CD4-positive, alpha-beta T cell treated with Interleukin-17A for 1 hour (primary cell): ENCODE data around the gene HDHD2.

Experiments used
- DNase-seq: peaks from one replicate; pipeline ENCODE4 v3.0.0-alpha.2; 2020

The HDHD2 gene

DNA sequence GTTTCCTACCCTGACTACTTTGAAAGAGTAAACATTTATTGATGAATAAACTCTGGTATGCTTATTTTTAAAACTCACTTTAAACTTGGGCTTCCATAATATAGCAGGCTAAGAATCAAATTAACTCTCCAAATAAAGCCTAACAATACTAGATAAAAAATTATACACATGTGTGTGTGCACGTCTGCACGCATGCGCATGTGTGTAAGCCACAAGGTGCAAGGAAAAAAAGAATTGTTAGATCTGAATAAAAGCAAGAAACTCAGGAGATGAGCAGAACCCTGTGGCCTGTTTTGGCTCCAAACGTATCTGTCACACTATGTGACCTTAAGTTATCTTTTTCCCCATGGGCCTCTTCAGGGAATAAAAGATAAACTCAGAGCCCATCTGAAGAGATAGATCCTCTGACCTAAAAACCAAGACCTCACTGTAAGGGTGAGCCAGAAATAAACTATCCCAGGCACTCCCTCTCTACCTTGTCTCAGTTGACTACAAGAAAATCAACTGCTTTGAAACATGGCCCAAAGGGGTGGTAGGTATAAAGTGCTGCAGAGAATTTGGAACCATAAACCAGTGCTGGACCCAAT lies 6.3 kb downstream of the HDHD2 start:
- no peak for DNase-seq

- DNase-seq: no peak
Observed at GRCh38 chr18:47143153-47143552, 7.1 kb downstream of the HDHD2 start.

DNA sequence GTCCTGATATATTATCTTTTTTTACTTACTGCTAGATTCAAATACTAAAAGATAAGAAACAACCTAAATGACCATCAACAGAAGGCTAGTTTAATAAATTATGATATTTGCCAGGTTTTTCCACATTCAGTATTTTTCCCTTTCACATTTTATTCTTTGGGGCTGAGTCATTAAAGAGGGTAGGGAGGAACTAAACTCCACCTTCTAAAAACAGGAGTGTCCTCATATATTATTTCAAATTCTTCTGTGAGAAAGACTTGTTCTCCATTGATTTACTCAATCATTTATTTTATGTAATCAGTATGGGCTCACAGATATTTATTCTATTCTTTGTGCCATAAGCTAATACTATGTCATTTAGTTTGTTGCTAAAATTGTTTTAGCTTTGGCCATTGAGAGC lies 9.0 kb downstream of the HDHD2 start:
- DNase-seq: no peak

DNA sequence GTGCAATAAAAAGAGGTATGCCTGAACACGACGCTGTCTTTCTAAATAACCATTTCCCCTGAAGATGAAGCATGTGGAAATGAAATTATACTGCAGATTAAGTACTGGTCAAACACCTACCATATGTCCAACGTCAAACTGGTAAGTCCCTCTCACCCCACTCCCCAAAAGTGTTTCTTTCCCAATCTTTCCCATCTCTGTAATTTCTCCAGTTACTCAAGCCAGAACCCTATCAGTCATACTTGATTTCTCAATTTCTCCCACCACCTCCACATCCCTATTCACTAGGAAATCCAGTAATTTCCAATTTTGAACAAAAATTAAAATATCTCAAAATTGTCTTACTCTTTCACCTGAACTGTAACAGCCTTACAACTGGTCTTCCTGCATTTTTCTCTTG lies 29.2 kb downstream of the HDHD2 start:
- no peak for DNase-seq

DNA sequence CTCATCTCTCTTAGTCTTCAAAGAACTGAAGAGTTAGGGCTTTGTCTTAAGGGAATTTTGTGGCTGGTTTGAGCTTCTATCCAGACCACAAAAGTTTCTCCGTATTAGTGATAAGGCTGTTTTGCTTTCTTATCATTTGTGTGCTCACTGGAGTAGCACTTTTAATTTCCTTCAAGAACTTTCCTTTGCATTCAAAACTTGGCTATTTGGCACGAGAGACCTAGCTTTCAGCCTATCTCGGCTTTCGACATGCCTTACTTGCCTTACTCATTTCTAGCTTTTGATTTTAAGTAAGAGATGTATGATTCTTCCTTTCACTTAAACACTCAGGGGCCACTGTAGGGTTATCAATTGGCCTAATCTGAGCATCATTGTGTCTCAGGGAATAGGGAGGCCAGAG lies 29.9 kb downstream of the HDHD2 start:
- DNase-seq: no peak

GRCh38 chr18:47118981-47119380 lies 31.3 kb downstream of the HDHD2 start:
- no peak for DNase-seq

- no peak for DNase-seq
Observed at GRCh38 chr18:47115205-47115604, 35.1 kb downstream of the HDHD2 start.

GRCh38 chr18:47113796-47114540 lies 36.3 kb downstream of the HDHD2 start:
- DNase-seq: no peak

- no peak for DNase-seq
Observed at GRCh38 chr18:47110492-47111274, 39.6 kb downstream of the HDHD2 start.

GRCh38 chr18:47109720-47110119 lies 40.6 kb downstream of the HDHD2 start:
- DNase-seq: no peak

- no peak for DNase-seq
Observed at GRCh38 chr18:47108998-47109405, 41.3 kb downstream of the HDHD2 start.

DNA sequence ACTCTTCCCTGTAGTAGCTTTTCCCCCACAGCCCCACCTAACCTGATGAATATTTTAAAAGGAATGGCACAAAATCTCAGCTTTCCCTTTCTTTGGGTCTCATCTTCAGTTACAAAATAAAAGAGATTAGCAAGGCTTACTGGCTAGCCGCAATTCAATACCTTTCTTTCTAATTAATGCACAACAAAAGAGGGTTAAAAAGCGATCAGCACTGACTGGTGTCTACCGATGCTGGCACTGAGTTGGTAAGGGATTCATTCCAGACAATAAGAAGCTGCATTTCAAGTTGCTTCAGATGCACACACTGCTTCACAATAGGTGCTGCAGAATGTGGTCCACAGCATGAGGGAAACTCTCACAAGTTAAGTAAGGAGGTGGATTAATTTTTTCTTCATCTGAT lies 41.9 kb downstream of the HDHD2 start:
- DNase-seq: no peak

- DNase-seq: peak; percentile 68
Observed at GRCh38 chr18:47100212-47100831, 50.0 kb downstream of the HDHD2 start.

GRCh38 chr18:47095810-47096209 lies 54.5 kb downstream of the HDHD2 start:
- DNase-seq: no peak

GRCh38 chr18:47087676-47088075 lies 62.6 kb downstream of the HDHD2 start:
- no peak for DNase-seq

DNA sequence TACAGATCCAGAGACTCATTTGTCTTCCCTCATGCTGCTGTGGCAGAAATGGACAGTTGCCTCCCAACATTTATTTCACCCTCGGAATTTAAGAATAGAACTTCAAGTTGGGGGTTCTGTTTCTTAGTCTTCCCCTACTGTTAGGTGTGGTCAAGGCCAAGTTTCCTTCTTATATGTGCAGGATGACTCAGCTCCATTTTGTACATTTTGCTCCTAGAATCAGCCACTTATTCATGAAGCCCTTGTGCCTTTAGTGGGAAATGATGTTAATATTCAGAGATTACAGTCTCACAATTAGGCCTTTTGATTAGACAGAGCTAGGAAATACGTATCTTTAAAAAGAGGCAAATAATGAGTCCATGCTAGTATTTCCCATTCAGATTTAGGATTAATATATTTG lies 68.7 kb downstream of the HDHD2 start:
- no peak for DNase-seq

DNA sequence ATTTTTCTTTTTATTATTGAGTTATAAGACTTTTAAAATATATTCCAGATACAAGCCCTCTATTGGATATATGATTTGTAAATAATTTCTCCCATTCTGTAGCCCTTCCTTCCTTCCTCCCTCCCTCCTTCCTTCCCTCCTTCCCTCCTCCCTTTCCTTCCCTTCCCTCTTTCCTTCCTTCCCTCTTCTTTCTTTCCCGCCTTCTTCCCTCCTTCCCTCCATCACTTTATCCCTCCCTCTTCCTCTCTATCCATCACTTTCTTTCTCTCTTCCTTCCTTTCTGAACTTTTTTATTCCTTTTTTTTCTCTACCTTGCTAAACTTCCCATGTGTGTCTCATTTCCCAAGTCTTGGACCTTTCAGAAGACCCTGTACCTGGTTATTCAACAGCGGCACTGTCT lies 69.4 kb downstream of the HDHD2 start:
- no peak for DNase-seq

DNA sequence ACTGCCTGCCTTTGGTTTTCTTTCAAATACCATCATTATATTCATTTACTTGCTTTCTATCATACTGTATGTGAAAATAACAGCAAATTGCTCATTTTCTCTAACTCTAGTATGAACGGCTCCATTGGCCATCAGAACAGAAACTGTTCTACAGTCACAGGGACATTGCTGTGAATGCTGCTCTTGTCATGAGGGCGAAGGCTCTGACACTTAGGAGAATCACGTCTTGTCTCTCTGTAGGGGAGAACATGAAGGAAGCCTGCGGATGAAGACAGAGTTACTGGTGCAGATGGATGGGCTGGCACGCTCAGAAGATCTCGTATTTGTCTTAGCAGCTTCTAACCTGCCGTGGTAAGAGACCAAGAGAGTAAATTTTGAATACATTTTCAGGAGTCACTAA lies 73.2 kb downstream of the HDHD2 start:
- DNase-seq: no peak

DNA sequence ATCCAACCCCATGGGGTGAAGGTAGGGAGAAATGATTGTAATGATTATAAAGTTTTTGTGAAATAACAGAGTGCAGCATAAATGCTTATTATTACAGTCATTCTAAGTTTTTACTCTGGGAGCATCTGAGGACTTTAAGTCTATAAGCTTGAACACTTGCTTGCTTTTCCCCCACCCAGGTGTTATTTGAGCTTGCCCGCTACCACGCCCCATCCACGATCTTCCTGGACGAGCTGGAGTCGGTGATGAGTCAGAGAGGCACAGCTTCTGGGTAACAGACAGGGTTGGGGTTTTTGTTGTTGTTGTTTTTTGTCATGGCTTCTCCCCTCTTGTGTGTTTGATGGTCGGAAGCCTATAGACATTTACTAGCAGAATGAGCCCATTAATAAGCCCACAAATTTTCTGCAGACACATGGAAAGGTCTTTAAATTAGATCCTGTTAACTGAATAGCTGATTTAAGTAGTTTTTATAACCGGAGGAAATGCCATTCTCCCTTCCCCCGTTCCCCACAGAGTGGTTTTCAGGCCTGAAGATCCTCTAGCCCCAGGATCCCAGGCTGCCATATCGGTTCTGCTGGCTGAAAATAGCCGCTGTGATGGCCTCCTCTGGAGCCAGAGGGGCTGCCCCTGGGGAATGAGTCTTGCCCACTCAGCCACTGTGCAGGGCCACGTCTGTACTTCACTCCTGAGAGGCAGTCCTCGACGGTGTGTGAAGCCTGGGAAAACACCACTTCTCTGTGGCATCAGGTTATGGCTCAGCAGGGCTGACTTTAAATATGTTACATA lies 75.0 kb downstream of the HDHD2 start:
- DNase-seq: no peak

- no peak for DNase-seq
Observed at GRCh38 chr18:47067648-47068047, 82.7 kb downstream of the HDHD2 start.

DNA sequence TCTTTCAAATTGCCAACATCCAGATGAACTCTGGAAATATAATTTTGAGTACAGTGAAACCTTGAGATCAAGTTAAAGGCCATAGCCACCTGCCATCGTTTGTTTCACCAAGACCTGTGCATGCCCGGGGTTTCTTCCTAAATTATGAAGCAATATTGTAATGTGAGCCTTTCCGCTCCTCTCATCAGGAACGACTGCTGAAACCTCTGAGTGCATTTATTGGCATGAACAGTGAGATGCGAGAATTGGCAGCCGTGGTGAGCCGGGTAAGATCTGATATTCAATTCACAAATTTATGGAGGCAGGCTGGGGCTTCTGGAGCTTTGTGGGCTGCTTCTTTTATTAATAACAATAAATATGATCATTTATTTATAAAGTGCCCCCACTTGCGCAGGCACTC lies 87.2 kb downstream of the HDHD2 start:
- no peak for DNase-seq

DNA sequence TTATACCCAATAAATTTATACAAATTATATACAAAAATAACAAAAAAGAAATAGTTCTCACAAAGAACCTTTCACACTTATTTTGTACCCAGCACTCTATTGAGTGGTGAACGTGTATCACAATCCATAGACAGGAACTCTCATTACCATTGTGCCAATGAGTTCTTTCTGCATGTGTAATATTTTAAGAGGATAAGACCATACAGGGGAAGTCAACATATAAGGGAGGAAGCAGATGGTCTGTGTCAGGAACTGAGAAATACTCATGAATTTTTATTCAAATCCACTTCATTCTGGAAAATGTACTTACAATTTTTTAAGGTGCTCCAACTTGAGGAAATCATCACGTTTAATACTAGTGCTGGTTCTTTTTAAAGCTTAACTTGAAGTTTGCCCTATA lies 87.8 kb downstream of the HDHD2 start:
- no peak for DNase-seq
